Upper lobe of left lung (tissue), 6 donors: ENCODE results near the gene RNASE7. TPM values are rescaled to one million over a fixed set of nuclear protein-coding genes. Genes with fewer than 3 reads are reported as not detected.
A peak's percentile ranks its signal among the peaks of the same experiment; 100 is the strongest.

Source experiments
- ATAC-seq, 2 donors: fragments of 200-7000 bp; cut with Tn5 transposase; one replicate each; pipeline ENCODE4 v1.9.1; 2022; ENCODE audit warnings: mild to moderate bottlenecking in 2 of 2, moderate library complexity in 2 of 2; ENCODE audit not compliant: low FRiP score in 2 of 2
- DNase-seq, 2 donors: peaks; one replicate each; pipeline ENCODE4 v3.0.0-alpha.2; 2019 to 2020
- H3K27ac ChIP-seq, 4 donors: fragments of 200-600 bp; sonication (generic); one replicate each; pipeline ENCODE4 v1.5.1; 2016 to 2019
- H3K27me3 ChIP-seq, 4 donors: fragments of 200-600 bp; sonication (generic); one replicate each; pipeline ENCODE4 v1.5.1; 2017 to 2019
- H3K36me3 ChIP-seq, 4 donors: fragments of 200-600 bp; sonication (generic); one replicate each; pipeline ENCODE4 v1.5.1; 2016 to 2019
- H3K4me1 ChIP-seq, 4 donors: fragments of 200-600 bp; sonication (generic); one replicate each; pipeline ENCODE4 v1.5.1; 2018 to 2019
- H3K4me3 ChIP-seq, 4 donors: fragments of 200-600 bp; sonication (generic); one replicate each; pipeline ENCODE4 v1.5.1; 2017 to 2019; ENCODE audit warnings: mild to moderate bottlenecking in 2 of 4, moderate library complexity in 1 of 4
- H3K9me3 ChIP-seq, 4 donors: fragments of 200-600 bp; sonication (generic); one replicate each; pipeline ENCODE4 v1.5.1; 2018 to 2019
- EP300 ChIP-seq, 4 donors: sonication (generic); formaldehyde crosslinking; IDR thresholded peaks; one replicate each; pipeline ENCODE4 v1.5.1; 2017; ENCODE audit warnings: antibody characterized with exemption in 4 of 4, control low read depth in 2 of 4
- POLR2A ChIP-seq, 4 donors: fragments of 450-650 bp; IDR thresholded peaks; one replicate each; pipeline ENCODE4 v1.5.1; 2016 to 2017; ENCODE audit warnings: antibody characterized with exemption in 4 of 4, mild to moderate bottlenecking in 2 of 4
- POLR2AphosphoS5 ChIP-seq, 2 donors: sonication (generic); formaldehyde crosslinking; IDR thresholded peaks; one replicate each; pipeline ENCODE4 v1.5.1; 2017; ENCODE audit warnings: antibody characterized with exemption in 2 of 2
- WGBS, 2 donors: methylation state at CpG; one replicate each; pipeline ENCODE4 v1.1.5; 2017 to 2018; 5-methylcytosine and 5-hydroxymethylcytosine counted together
- total RNA-seq, 6 donors: library from RNA; depleted of rRNA in 4 of 6; stranded (reverse); fragments of >200 nt in 4 of 6; gene quantifications; one replicate each; pipeline versions ENCODE4 v1.1.0 to v1.2.1, GENCODE V29; 2016 to 2021
- TF ChIP-seq, protein P1 (sequence below), 6 experiments: fragments of 450-650 bp in 4 of 6; fragments of 200-600 bp in 2 of 6; sonication (generic) in 2 of 6; IDR thresholded peaks; one replicate each; pipeline ENCODE4 v1.5.1; 2016 to 2019; ENCODE audit warnings: antibody characterized with exemption in 6 of 6
- donor health status: DM: no; HTN: no; CAD: no; lungs with moderate emphysema.
- donor health status: DM: no; HTN: yes; CAD: no; lungs with severe emphysema.

RNASE7 gene
- total RNA-seq, 6 donors from 2014 or later: not detected

DNA sequence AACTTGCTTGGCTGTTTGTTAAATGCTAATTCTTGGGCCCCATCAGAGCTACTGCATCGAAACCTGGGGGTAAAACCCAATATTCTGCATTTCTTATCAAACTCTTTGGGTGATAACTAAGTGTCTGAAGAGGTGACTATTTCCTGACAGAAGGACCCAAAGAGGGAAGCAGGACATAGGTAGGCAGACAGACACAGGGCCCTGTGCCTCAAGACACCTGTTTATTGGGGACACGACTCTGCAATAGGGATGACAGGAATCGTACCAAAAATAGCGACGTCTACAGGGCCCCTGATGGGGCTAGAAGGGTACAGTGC lies 47.7 kb downstream of the RNASE7 start:
- Histone ChIP-seq H3K27me3 (no peaks in the 10 kb centered on the region), H3K27ac (peak overlapping the region in 1 of 4 donors; percentile 23), H3K4me1 (peaks cover 12 to 35% (median 13%) of the 10 kb centered on the region in 4 donors), H3K9me3 (no peaks in the 10 kb centered on the region), H3K4me3 (no peak overlapping the region), H3K36me3 (peaks cover 6 to 74% (median 35%) of the 10 kb centered on the region in 4 donors)
- no peak for ATAC-seq
- WGBS, 2 donors: 84 to 88% methylated on average over 5 of the region's 5 CpGs
- TF ChIP-seq POLR2AphosphoS5 (IDR thresholded peaks at IDR 0.05) (no peak), EP300 (IDR thresholded peaks at IDR 0.05) (no peak), POLR2A (IDR thresholded peaks at IDR 0.05) (no peak)
- TF ChIP-seq, protein P1, sequence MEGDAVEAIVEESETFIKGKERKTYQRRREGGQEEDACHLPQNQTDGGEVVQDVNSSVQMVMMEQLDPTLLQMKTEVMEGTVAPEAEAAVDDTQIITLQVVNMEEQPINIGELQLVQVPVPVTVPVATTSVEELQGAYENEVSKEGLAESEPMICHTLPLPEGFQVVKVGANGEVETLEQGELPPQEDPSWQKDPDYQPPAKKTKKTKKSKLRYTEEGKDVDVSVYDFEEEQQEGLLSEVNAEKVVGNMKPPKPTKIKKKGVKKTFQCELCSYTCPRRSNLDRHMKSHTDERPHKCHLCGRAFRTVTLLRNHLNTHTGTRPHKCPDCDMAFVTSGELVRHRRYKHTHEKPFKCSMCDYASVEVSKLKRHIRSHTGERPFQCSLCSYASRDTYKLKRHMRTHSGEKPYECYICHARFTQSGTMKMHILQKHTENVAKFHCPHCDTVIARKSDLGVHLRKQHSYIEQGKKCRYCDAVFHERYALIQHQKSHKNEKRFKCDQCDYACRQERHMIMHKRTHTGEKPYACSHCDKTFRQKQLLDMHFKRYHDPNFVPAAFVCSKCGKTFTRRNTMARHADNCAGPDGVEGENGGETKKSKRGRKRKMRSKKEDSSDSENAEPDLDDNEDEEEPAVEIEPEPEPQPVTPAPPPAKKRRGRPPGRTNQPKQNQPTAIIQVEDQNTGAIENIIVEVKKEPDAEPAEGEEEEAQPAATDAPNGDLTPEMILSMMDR (IDR thresholded peaks at IDR 0.05): no peak
- DNase-seq: no peak

DNA sequence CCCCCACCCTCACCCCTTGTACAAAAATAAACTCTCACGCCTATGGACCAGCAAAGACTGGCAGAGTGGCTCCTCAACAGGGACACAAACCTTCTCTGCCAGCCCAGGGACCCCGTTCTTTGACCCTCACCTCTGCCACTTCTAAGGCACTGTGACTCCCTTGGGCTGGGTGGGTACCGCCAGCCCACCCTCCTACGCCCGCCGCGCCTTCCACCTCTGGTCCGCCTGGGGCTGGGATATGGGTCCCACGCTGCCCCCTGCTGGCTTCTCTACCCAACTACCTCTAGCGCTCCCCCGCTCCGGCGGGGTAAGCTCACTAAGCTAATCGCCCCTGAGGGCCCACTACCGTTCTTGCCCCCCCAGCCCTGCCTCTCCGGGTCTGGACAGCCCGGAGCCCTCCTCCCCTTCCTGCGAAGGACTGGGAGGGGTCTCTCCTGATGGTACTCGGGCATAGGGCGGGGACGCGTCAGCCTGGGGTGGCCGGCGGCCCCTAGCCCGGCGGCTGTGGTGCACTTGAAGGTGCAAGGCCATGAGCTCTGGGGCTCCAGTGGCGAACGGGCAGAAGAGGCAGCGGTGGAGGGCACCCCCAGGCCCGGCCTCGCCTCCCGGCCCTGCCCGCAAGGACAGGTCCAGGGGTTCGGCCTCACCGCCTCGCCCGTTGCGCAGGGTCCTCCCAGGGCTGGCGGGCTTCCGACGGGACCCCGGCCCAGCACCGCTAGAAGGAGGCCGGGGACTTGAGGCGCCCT lies 48.2 kb downstream of the RNASE7 start:
- Histone ChIP-seq H3K27me3 (no peaks in the 10 kb centered on the region), H3K9me3 (no peaks in the 10 kb centered on the region), H3K4me1 (peaks cover 7 to 29% (median 9%) of the 10 kb centered on the region in 4 donors), H3K27ac (peak overlapping the region in 2 of 4 donors; percentile 23 to 26), H3K36me3 (peaks cover 6 to 68% (median 35%) of the 10 kb centered on the region in 4 donors), H3K4me3 (no peak overlapping the region)
- DNase-seq: peak in 1 of 2 donors; percentile 84
- 76 to 90% methylated on average over 8 to 45 of the region's 45 CpGs for WGBS, 2 donors
- ATAC-seq: peak in 1 of 2 donors; percentile 7
- no peak for TF ChIP-seq POLR2A (IDR thresholded peaks at IDR 0.05)
- TF ChIP-seq, protein P1 (IDR thresholded peaks at IDR 0.05): peak in 5 of 6 experiments; percentile 49 to 64 (median 51)

DNA sequence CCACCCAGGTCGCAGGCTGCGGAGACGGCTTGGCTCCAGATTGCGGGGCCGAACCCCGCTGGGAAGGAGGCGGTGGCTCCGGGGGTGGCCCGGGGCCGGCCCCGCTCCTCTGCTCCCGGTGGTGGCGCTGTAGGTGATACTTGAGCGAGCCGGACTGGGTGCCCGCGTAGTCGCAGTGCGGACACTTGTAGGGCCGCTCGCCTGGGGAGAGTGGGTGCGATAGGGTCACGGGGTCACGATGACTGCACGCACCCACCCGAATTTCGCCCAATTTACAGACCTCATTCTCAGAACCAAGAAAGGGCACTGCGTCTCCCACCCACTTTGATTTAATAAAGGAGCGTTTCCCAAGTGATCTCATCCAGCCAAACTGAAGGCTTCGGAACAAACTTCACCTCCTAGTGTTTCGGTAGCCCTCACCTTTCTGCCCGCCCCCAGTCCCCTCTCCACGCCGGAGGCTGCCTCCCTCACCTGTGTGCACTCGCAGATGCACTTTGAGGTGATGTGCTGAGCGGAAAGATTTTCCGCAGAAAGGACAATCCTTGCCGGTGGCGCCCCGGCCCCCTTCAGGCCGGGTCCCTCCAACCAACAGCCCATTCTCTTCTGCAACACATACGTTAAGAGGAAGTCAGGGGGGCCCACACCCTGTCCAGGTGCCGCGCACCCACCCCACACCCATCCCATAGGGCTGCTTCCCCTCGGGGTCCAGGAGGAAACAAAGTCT lies 48.9 kb downstream of the RNASE7 start:
- 91 to 92% methylated on average over 26 to 45 of the region's 45 CpGs for WGBS, 2 donors
- peaks cover 6 to 61% (median 33%) of the 10 kb centered on the region in 4 donors for H3K36me3 ChIP-seq
- ATAC-seq: no peak
- no peaks in the 10 kb centered on the region for H3K9me3 ChIP-seq
- H3K27me3 ChIP-seq: no peaks in the 10 kb centered on the region
- peak in 1 of 2 donors; percentile 84 for DNase-seq
- TF ChIP-seq, protein P1 (IDR thresholded peaks at IDR 0.05): no peak
- no peak for TF ChIP-seq POLR2AphosphoS5 (IDR thresholded peaks at IDR 0.05)
- no peak for TF ChIP-seq EP300 (IDR thresholded peaks at IDR 0.05)
- no peak for TF ChIP-seq POLR2A (IDR thresholded peaks at IDR 0.05)
- H3K4me1 ChIP-seq: peaks cover 4 to 29% (median 11%) of the 10 kb centered on the region in 4 donors
- H3K27ac ChIP-seq: no peak overlapping the region
- no peak overlapping the region for H3K4me3 ChIP-seq

DNA sequence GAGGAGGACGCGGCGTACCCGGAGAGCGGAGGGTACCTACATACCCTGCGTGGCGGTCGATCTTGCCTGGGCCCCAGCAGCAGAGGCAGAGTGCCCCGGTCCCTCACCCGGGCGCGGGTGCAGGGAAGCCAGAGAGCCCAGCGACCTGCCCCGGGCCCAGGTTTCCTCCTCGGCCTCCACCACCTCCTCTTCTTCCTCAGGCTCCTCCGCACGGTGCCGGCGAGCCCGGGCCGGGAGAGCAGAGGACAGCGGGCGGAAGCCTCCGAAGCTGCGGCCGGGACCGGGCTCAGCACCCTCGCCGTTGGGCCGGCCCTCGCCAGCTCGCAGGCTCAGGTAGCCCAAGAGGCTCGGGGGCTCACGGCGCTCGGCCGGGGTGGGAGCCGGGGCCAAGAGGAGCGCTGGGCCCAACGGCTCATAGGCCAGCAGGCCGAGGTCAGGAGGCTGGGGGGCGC lies 49.7 kb downstream of the RNASE7 start:
- TF ChIP-seq EP300 (IDR thresholded peaks at IDR 0.05): no peak
- H3K4me3 ChIP-seq: no peak overlapping the region
- H3K27me3 ChIP-seq: no peaks in the 10 kb centered on the region
- H3K4me1 ChIP-seq: peaks cover 6 to 35% (median 19%) of the 10 kb centered on the region in 4 donors
- ATAC-seq (no peak), DNase-seq (peak in 1 of 2 donors; percentile 86)
- H3K9me3 ChIP-seq: no peaks in the 10 kb centered on the region
- 94% methylated on average over 31 of the region's 42 CpGs for WGBS, 2 donors
- H3K36me3 ChIP-seq: peaks cover 6 to 53% (median 33%) of the 10 kb centered on the region in 4 donors
- peak overlapping the region in 1 of 4 donors; percentile 36 for H3K27ac ChIP-seq

DNA sequence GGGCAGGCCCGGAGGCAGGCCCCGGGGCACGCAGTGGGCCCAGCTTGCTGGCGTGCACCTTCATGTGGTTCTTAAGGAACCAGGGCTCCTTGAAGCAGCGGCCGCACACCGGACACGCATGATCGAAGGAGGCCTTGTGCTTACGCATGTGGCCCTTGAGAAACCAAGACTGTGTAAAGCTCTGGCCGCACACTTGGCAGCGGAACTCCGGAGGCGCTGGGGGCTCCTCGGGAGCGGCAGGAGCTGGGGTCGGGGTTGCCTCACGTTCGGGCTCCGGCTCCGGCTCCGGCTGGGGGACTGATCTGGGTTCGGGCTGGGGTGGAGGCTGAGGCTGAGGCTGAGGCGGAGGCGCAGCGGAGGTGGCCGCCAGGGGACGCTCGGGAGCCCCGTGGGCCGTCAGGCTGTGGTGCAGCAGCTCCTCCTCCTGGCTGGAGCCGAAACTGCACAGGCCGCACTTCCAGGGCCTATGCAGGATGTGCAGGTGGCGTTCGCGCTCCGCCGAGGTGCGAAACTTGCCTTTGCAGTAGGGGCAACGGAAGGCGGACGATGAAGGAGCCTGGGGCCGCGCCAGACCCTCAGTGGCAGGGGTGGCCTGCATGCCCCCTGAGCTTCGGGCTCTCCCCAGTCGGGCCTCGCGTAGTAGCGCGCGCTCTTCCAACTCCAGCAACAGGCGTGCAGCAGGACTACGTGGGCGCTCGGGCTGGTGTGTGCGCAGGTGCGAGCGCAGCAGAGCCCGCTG lies 50.3 kb downstream of the RNASE7 start:
- peak overlapping the region in 1 of 4 donors; percentile 36 for H3K27ac ChIP-seq
- ATAC-seq: peak; percentile 95
- peaks cover 12 to 37% (median 22%) of the 10 kb centered on the region in 4 donors for H3K4me1 ChIP-seq

More for the DNA sequence above, 50.3 kb downstream of the RNASE7 start:
- Histone ChIP-seq H3K9me3 (no peaks in the 10 kb centered on the region), H3K4me3 (no peak overlapping the region), H3K27me3 (no peaks in the 10 kb centered on the region), H3K36me3 (peaks cover 6 to 49% (median 33%) of the 10 kb centered on the region in 4 donors)
- peak; percentile 90 to 98 for DNase-seq
- WGBS, 2 donors: 44 to 62% methylated on average over 14 to 41 of the region's 59 CpGs
- TF ChIP-seq, protein P1 (IDR thresholded peaks at IDR 0.05): peak; percentile 100
- TF ChIP-seq EP300 (IDR thresholded peaks at IDR 0.05) (no peak), POLR2AphosphoS5 (IDR thresholded peaks at IDR 0.05) (peak; percentile 42 to 72), POLR2A (IDR thresholded peaks at IDR 0.05) (peak in 1 of 4 donors; percentile 16)
